Brain microvascular endothelial cell (primary cell): ENCODE results near the gene CHMP4A.

ENCODE experiments used
- DNase-seq: peaks from one replicate; pipeline ENCODE4 v3.0.0-alpha.2; 2020
- H3K27ac ChIP-seq: fragments of 250-450 bp; sonication (Bioruptor Pico); 2 replicates; pipeline ENCODE4 v1.5.1; 2020; ENCODE audit warnings: mild to moderate bottlenecking, moderate library complexity
- H3K27me3 ChIP-seq: fragments of 250-450 bp; sonication (Bioruptor Pico); replicated peaks from 2 replicates; pipeline ENCODE4 v1.5.1; 2020; ENCODE audit warnings: mild to moderate bottlenecking
- H3K36me3 ChIP-seq: fragments of 250-450 bp; sonication (Bioruptor Pico); replicated peaks from 2 replicates; pipeline ENCODE4 v1.5.1; 2020; ENCODE audit warnings: mild to moderate bottlenecking
- H3K4me3 ChIP-seq: 2 replicates; pipeline ENCODE4 v1.5.1; 2011; ENCODE audit warnings: low read depth, mild to moderate bottlenecking, control low read depth, low read length, moderate library complexity
- in situ Hi-C: cut with HindIII; loops from 2 replicates; pipeline ENCODE4 v1.10.0; 2017; ENCODE audit warnings: low sequenced_read_pairs, low pct_ligation_motif_present
- TF ChIP-seq, protein P1 (sequence below): IDR thresholded peaks from 2 replicates; pipeline ENCODE4 v1.5.1; 2011; ENCODE audit warnings: low read depth, mild to moderate bottlenecking, moderate library complexity, low read length, control low read depth, inconsistent platforms; ENCODE audit errors: missing control alignments

Gene CHMP4A

DNA sequence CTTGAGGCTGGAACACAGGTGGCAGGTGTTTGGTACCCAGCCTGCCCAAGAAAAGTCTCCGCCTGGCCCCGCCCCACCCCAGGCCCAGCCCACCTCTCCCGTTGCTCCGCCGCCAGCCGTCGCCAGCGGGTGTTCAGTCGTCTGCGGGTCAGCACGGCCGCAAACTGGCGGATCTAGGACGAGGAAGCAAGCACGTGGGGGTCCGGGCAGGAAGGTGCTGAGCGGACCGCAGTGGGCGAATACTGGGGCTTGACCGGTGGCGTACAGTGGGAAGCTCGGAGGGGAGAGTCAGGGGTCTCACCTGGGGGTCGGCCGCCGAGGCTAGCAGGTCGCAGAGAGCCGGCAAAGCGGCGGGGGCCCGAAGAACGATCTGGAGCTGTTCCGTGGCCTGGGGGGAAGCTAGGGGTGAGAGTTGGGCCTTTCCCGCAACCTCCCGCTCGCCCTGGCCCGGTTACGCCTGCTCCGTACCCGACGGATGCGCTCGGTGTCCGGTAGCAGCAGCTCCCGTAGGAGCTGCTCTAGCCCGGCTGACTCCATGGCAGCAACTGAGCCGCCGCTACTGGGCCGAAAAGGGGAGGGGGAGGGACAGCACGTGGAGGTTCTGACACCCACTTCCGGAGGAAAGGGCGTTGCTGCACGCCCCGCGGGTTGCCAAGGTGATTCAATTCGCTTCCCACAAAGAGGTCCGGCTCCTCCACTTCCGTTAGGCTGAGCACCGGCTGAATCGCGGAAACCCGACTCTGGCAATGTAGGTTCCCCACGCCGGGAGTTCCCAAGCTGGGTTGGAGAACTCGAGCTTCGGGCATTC lies 24.8 kb downstream of the CHMP4A start, which contains the start of gene IPO4:
Gene IPO4 (minus strand): TSS at position 566 of the 808 bp plus-strand sequence. CDS start 29 bp downstream, at position 537.
- in situ Hi-C loops, result no loop called here
- peak within 1 kb of the TSS; percentile 86 for H3K4me3 ChIP-seq
- H3K27me3 ChIP-seq, result no peaks in the 10 kb centered on the region
- TF ChIP-seq, protein P1, sequence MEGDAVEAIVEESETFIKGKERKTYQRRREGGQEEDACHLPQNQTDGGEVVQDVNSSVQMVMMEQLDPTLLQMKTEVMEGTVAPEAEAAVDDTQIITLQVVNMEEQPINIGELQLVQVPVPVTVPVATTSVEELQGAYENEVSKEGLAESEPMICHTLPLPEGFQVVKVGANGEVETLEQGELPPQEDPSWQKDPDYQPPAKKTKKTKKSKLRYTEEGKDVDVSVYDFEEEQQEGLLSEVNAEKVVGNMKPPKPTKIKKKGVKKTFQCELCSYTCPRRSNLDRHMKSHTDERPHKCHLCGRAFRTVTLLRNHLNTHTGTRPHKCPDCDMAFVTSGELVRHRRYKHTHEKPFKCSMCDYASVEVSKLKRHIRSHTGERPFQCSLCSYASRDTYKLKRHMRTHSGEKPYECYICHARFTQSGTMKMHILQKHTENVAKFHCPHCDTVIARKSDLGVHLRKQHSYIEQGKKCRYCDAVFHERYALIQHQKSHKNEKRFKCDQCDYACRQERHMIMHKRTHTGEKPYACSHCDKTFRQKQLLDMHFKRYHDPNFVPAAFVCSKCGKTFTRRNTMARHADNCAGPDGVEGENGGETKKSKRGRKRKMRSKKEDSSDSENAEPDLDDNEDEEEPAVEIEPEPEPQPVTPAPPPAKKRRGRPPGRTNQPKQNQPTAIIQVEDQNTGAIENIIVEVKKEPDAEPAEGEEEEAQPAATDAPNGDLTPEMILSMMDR, result no peak
- H3K36me3 ChIP-seq, result peaks cover 50% of the 10 kb centered on the region
- H3K27ac ChIP-seq, result peak within 1 kb of the TSS; percentile 19
- peak; percentile 95 for DNase-seq

DNA sequence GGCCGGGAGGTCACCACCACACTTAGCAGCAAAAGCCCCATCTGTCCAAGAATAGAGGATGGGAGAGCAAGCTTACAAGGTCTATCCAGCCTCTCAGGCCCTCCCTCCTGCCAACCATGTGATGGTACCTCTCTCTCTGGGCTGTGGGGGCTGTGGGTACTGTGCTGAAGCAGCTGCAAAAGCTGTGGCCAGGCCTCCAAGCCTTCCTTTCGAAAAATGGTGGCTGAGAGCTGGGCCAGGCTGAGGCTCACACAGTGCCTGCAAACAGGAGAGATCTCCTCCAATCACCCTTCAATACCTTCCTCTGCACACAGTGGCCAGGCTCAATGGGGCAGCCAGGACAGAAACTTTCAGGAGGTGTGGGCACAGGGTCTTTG lies 25.8 kb downstream of the CHMP4A start:
- Histone ChIP-seq H3K27ac (no peak overlapping the region), H3K36me3 (peaks cover 51% of the 10 kb centered on the region), H3K27me3 (no peaks in the 10 kb centered on the region), H3K4me3 (peak overlapping the region; percentile 86)
- in situ Hi-C loops, result no loop called here
- TF ChIP-seq, protein P1, result no peak
- no peak for DNase-seq

DNA sequence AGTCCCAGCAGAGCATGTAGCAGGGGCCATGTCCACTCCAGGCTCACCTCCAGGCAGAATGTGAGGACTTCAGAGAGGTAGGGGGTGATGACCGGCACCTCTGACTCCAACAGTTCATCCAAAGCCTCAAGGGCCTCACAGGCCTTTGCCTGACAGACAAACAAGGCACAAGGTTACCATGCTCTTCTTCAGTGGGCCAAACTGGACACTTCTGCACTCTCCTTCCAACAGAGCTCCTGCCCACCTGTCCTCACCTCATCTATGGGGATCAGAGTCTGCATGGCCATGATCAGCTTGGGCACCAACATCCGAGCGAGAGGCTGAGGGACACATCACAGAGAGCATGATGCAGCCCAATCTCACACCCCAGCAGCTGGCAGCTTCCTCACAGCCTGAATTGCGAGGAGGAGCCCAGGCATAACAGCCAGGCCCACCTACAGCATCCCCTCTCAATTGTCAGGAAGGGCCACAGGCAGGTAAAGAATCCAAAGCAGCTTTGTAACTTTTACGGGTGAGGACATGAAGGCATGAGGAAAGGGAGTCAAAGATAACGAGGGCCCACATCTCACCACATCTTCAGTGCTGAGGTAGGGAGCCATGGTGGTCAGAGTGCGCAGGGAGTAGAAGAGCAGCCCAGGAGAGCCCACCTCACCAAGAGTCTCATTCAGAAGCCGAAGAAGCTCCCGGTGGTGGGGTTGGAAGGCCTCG lies 26.3 kb downstream of the CHMP4A start:
- H3K36me3 ChIP-seq, result peaks cover 51% of the 10 kb centered on the region
- no peak overlapping the region for H3K4me3 ChIP-seq
- no peak overlapping the region for H3K27ac ChIP-seq
- TF ChIP-seq, protein P1, result no peak
- DNase-seq, result no peak
- in situ Hi-C loops, result no loop called here
- H3K27me3 ChIP-seq, result no peaks in the 10 kb centered on the region

DNA sequence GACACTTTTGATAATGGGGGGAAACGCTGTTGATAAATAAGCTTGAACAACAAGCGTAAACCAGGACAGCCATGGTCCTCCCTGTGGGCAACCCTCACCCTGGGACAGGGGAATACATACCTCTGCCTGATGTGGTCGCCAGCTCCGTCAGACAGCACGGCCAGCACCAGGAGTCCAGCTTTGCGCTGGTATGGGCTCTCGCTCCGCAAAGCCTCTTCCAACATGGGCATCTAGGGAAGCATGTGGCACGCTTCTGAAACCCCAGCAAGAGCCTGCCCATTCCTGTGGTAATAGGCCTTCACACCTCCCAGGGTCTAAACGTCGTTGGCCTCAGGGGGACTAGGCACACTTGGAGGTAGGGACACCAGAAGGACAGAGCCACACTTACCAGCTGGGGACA lies 27.5 kb downstream of the CHMP4A start:
- no peak for DNase-seq
- Histone ChIP-seq H3K27me3 (no peaks in the 10 kb centered on the region), H3K4me3 (no peak overlapping the region), H3K27ac (no peak overlapping the region), H3K36me3 (peaks cover 60% of the 10 kb centered on the region)
- TF ChIP-seq, protein P1, result no peak
- in situ Hi-C loops, result no loop called here

DNA sequence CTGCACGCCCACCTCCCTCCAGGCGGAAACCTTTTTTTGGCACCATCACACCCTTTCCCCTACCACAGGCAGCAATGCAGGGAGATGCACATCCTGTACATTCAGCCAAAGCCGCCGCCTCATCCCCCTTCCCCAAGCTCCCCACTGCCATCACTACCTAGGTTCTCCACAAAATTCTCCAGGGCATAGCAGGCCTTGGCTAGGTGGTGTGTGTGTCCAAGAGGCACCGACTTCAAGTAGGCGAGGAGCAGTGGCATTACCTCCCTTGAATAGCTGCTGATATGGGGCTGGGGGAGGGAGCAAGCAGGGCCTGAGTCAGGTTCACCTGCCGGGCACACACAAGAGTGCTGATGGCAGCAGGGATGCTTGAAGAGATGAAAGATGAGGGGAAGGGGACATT lies 28.3 kb downstream of the CHMP4A start:
- TF ChIP-seq, protein P1, result no peak
- Histone ChIP-seq H3K36me3 (peaks cover 62% of the 10 kb centered on the region), H3K4me3 (no peak overlapping the region), H3K27me3 (no peaks in the 10 kb centered on the region), H3K27ac (no peak overlapping the region)
- in situ Hi-C loops, result no loop called here
- DNase-seq, result no peak
